Stimulated activated CD4-positive, alpha-beta T cell treated with anti-CD3 and anti-CD28 coated beads, TNF-alpha, amount 100 ng/mL, for 24 hours (primary cell): ENCODE results near the gene MOGAT3.

Experiments
- DNase-seq, 3 experiments: peaks; one replicate each; pipeline ENCODE4 v3.0.0-alpha.2; 2020; ENCODE audit warnings: low read depth in 3 of 3

The MOGAT3 gene

GRCh38 chr7:101200862-101201599 lies at the start of gene MOGAT3:
Gene MOGAT3, minus strand, starts transcription at chr7:101201036. Its CDS starts 182 bp downstream, at chr7:101200854.
- no peak for DNase-seq

GRCh38 chr7:101250324-101250723 lies 49.5 kb upstream of the MOGAT3 start:
- no peak for DNase-seq

- no peak for DNase-seq
These were observed 47.4 kb upstream of the MOGAT3 start for GRCh38 chr7:101248276-101248675.

GRCh38 chr7:101245147-101245668 lies 44.4 kb upstream of the MOGAT3 start:
- no peak for DNase-seq

GRCh38 chr7:101244375-101245146 lies 43.7 kb upstream of the MOGAT3 start, which contains the start of gene FIS1:
Gene FIS1, minus strand, starts transcription at chr7:101245081. Its CDS starts 77 bp downstream, at chr7:101245004.
- peak; percentile 87 to 94 (median 89) for DNase-seq

- no peak for DNase-seq
These were observed 43.0 kb upstream of the MOGAT3 start for GRCh38 chr7:101243646-101244374.

- DNase-seq, result no peak
These were observed 40.9 kb upstream of the MOGAT3 start for GRCh38 chr7:101241443-101242349.

GRCh38 chr7:101241015-101241363 lies 40.2 kb upstream of the MOGAT3 start:
- no peak for DNase-seq

GRCh38 chr7:101240226-101241014 lies 39.6 kb upstream of the MOGAT3 start:
- no peak for DNase-seq

GRCh38 chr7:101239951-101240220 lies 39.0 kb upstream of the MOGAT3 start:
- DNase-seq, result no peak

GRCh38 chr7:101239191-101239950 lies 38.5 kb upstream of the MOGAT3 start:
- no peak for DNase-seq

- no peak for DNase-seq
These were observed 37.7 kb upstream of the MOGAT3 start for GRCh38 chr7:101238226-101239182.

- no peak for DNase-seq
These were observed 36.6 kb upstream of the MOGAT3 start, which contains the start of gene CLDN15 for GRCh38 chr7:101237206-101238067. Gene CLDN15, minus strand, starts transcription at chr7:101237802. Its CDS starts 221 bp downstream, at chr7:101237581.

GRCh38 chr7:101236292-101236835 lies 35.5 kb upstream of the MOGAT3 start:
- DNase-seq, result no peak

- DNase-seq, result no peak
These were observed 34.7 kb upstream of the MOGAT3 start for GRCh38 chr7:101235522-101235921.

- DNase-seq, result no peak
These were observed 34.2 kb upstream of the MOGAT3 start for GRCh38 chr7:101235050-101235449.

- DNase-seq, result no peak
These were observed 33.8 kb upstream of the MOGAT3 start for GRCh38 chr7:101234636-101235035.
